CD4-positive, alpha-beta T cell treated with Interleukin-17A for 4 hours (primary cell): ENCODE data around the gene C9orf152.
"Not testable (repeated sequence)": the region's sequence is repeated elsewhere in the genome, so short reads cannot be mapped to it uniquely, and the experiment has no call there.

Experiments used
- DNase-seq: peaks from one replicate; pipeline ENCODE4 v3.0.0-alpha.2; 2020; ENCODE audit warnings: mixed read lengths

Gene C9orf152

DNA sequence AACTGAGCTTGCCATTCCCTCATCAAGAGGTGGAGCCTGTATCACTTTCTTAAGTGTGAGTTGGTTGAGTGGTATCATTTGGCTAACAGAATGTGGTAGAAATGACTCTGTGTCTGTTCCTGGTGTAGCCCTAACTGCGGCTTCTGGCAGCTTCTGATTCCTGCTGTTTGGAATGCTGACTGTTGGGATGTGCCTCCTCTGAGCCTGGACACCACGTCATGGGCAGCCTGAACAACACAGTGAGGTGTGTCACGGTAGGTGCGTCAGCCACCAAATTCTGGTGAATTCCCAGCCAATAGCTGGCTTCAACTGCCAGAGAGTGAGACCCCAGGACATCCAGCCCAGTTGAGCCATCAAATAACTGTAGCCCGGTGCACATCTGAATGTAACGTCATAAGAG is 6.1 kb upstream of the C9orf152 start:
- DNase-seq, result no peak

DNA sequence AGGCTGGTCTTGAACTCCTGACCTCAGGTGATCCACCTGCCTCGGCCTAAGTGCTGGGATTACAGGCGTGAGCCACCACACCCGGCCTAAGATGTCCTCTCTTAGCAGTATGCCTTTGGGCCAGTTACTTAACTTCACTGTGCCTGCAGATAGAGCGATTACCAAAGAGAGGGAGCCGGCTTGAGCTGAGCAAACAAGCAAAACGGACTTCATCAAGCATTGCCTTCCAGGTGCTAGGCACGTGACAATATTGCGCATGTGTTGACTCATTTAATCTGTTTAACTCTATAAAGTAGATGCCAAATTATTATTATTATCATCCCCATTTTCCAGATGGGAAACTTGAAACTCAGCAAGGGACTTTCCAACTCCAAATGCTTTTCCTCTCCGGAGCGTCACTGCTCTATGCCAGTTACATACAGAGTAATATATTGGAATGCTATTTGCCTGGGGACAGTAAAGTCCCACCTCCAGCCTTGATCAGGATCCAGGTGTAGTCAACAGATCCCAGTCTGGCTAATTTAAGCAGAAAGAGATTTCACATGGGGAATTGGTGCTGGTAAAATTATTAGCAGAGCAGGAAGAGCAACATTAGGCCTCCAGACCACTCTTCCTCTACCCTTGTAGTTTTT is 5.6 kb upstream of the C9orf152 start:
- DNase-seq, result no peak

DNA sequence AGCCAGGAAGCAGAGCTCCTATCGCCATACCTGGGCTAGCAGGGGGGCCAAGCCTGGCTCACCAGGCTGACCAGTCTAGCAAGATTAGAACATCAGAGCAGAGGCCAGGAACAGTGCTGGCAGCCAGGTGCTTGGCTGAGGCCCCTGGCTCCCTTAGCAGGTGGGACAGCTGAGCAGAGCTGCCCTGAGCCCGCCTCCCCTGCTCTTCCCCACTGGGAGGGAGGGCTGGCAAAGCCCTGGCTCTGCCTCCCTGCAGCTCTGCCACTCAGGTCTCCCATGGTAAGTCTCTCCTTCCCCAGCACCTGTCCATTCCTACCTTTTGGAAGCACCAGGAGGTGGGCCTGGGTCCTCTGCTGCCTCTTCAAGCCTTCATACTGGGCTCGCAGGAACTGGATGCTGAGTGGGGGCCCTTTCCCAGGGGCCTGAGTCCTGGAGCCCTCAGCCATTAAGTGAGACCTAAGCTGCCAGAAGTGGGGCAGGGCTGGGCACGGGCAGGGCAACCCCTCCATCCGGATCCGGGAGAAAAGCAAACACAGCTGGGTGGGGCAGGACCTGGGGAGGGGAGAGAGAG is 803 bp downstream of the C9orf152 start:
- DNase-seq, result no peak

DNA sequence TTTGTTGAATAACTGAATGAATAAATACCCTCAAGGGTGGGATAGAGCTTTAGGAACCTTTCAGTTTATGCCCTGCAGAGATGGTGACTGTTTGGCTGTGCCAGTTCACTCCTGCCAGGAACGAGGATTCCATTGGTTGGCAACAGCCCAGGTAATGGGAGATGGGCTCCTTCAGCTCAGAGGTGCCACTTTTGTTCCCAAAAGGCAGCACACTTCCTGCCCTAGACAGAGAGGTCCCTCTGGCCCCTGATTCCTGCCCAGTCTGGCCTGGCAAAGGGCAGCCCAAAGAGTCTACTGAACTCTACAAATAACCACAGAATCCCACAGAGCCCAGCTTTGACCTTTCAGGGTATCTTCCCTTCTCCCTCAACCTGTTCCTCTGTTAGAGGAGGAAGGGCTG is 1.6 kb downstream of the C9orf152 start:
- DNase-seq, result no peak

DNA sequence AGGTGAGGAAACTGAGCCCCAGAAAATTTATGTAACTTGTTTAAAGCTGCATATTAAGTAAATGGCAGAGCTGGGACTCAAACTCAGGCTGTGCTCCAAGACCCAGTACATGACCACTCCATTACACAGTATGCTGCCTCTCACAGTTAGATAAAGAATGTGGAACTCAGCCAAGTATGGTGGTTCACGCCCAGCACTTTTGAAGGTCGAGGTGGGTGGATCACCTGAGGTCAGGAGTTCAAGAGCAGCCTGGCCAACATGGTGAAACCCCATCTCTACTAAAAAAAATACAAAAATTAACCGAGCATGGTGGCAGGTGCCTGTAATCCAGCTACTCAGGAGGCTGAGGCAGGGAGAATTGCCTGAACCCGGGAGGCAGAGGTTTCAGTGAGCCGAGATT is 2.3 kb downstream of the C9orf152 start:
- not testable (repeated sequence) for DNase-seq

DNA sequence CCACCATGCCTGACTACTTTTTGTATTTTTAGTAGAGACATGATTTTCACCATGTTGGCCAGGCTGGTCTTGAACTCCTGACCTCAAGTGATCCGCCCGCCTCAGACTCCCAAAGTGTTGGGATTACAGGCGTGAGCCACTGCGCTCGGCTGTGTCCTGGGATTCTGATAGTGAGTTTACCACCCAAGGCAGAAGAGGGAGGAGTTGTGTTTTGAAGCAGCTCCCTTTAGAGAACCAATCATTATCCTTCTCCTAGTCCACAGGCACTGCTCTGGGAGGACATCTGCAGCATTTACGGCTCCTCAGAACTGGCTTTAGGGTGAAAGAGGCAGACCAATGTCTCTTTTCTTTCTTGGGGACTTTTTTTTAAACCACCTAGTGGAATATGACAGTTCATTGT is 5.7 kb downstream of the C9orf152 start:
- DNase-seq, result no peak

DNA sequence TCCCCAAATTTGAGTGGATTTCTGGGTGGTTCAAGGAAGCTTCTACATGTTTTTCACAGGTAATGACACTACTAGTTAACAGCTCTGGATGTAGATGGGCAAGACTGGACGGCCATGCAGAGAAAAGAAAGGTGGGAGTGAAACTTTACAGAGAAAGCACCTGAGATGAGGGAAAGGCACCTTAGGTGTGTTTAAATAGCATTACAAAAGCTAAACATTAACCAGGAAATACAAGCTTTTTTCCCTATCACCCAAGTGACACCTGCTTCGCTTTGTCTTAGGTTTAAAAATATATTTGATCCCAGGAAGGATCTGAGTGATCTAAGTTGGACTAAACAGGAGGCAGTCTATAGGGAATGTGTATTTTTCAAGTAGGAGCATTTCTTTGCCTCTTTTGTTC is 8.3 kb downstream of the C9orf152 start:
- no peak for DNase-seq

DNA sequence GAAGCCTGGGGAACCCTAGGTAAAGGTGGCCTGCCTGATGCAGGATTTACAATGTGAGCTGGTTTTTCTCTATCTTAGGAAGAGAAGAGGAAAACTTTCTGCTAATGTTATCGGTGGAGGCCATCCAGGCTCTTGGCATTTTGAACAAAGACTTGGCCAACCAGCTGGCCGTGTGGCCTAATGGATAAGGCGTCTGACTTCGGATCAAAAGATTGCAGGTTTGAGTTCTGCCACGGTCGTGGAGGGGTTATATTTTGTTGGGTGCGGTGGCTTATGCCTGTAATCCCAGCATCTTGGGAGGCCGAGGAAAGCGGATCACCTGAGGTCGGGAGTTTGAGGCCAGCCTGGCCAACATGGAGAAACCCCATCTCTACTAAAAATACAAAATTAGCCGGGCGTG is 9.6 kb downstream of the C9orf152 start:
- no peak for DNase-seq

DNA sequence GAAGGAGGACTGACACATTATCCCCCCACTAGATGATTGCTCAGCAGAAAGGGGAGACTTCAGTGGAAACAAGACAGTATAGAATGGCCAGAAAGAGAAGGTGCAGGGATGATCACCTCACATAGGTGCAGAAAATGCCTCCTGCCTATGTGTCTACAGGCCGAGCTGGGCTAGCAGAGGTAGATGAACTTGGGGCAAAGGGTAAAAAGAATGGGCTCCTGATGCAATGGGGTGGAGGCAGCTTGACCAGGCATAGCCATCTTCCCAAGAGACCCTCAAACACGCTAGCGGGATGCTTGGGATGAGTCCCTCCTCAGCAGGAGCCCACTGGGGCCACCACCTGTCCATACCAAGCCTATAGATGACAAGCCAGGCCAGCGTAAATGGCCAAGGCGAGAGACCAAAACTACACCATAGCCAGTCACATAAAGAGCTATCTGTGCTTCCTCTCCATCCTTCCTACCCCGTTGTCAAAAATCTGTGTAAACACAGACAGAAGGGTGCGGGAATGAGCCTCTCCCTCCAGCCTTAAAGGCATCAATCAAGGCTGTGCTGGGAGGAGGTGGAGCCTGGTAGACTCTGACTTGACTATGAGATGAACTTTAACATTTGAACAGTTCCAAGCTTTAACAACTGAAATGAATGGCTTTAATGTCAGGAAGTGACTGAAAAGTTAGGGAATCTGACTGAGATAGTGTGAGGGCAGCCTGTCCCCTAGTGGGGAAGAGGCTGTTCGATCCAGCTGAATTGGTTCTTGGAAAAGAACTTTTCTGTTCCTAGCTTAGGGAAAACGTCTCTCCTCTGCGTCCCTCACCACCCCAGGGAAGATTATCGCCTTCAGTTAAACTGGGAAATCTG is 10.4 kb downstream of the C9orf152 start:
- DNase-seq, result no peak

DNA sequence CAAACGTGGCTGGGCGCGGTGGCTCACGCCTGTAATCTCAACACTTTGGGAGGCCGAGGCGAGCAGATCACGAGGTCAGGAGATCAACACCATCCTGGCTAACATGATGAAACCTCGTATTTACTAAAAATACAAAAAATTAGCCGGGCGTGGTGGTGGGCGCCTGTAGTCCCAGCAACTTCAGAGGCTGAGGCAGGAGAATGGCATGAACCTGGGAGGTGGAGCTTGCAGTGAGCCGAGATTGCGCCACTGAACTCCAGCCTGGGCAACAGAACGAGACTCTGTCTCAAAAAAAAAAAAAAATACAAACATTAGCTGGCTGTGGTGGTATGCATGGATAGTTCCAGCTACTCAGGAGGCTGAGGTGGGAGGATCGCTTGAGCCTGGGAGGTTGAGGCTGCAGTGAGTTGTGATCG is 11.9 kb downstream of the C9orf152 start:
- not testable (repeated sequence) for DNase-seq

DNA sequence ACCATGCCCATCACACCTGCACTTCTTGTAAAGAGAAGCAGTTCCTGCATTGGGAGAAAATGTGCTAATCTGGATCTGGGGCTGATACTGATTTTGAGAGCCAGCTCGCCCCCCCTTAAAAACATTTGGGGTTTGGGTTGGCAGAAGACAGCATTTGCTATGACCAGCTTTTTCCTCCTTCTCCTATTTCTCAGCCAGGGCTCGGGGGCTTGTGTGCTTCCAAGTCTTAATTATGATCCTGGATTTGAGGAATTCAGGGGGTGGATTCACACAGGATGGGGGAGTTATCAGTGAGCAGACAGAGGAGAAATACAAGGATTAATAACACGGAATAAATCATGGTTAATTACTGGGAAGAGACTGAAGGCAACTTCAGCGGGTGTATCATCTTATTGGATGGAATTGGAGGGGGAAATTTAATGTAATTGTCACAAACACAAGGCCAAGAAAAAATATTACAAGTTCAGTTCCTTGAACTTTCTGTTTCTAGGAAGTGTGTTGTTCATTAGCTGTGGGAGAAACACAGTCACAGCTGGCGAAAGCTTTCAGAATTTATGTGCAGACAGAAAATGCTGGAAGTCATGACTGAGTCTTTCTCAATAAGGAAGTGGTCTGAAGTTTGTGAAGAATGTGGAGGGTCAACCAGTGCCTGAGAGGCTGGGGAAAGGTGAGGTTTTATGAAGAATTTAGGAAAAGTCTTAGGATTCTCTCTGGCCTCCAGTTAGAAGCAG is 15.3 kb downstream of the C9orf152 start:
- DNase-seq, result no peak

DNA sequence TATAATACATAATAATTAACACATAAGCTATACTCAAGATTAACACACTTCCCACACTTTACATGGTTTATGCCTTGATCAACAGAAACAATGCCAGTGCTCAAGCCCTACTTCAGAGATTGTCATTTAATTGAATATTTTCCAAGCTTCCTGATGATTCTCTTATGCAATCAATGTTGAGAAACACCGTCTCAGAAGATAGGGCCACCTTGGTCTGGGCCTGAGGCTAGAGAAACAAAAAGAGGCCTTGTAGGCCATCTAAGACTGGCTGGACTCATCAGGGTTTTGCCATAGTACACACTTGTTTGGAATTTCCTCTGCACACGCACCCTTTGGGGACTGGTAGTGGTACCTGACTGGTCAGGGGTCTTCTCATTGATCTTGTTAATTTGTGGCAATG is 16.3 kb downstream of the C9orf152 start:
- DNase-seq, result no peak

DNA sequence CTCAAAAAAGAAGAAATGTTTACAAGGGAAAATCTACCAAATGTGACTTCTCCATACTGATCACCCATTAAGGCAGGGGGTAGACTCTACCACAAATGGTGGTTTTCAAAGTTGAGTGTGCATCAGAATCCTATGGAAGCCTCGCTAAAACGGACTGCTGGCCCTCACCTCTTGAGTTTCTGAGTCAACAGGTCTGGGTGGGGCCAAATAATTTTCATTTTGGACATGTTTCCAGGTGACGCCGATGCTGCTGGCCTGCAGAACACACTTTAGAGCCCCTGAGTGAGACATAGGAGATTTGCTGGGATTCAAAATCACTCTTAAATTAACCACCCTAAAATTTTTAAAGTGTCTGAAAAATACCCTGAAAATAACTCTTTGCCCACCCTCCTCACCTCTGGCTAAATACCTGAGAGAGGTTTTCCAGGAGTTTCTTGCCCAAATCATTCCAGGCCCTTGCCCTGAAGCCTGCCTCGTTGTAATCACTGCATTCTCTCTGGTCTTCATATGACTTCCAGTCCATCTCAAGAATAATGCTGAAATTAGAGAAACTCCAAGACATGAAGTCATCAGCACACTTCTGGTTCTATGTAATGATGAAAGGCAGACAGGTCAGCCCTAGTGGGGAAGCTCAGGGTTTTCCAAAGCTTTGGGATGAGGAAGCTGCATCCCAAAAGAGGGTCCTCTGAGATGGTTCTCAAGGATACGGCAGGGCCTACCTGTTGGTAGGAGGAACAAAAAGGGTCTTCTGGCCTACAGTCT is 18.2 kb downstream of the C9orf152 start:
- no peak for DNase-seq

DNA sequence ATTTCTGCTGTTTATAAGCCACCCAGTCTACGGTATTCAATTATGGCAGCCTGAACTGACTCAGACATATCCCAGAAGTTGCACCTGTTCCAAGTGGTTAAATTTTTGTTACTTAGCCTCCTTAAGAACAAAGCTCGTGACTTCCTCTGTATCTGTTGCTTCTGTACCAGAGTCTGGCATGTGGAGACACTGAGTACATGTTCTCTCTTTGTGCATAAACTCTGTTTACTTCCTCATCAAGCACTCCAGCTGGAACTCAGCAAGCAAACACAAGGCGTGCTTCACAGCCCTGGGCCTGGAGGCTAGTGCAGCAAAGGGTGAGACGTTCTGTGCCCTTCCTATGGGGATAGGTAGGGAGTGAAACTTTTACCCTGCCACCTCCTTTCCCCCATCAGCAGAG is 19.0 kb downstream of the C9orf152 start:
- no peak for DNase-seq

DNA sequence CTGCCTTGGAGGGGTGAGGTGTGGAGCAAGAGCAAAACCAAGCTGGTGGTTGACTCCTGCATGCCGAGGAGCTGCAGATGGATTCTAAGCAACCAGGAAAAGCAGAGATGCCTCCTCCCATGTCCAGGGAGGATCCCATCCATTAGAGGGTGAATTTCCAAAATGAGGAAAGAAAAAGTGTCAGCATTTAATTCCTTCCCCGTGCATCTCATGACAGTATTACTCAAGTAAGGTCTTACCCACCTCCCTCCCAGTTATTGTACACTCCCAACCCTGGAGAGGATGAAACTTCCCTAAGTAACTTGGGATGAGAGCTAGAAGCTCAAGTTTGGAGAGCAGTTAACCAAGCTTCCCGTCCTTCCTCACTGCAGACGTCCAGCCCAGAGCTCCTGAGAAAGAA is 19.9 kb downstream of the C9orf152 start:
- DNase-seq, result no peak

DNA sequence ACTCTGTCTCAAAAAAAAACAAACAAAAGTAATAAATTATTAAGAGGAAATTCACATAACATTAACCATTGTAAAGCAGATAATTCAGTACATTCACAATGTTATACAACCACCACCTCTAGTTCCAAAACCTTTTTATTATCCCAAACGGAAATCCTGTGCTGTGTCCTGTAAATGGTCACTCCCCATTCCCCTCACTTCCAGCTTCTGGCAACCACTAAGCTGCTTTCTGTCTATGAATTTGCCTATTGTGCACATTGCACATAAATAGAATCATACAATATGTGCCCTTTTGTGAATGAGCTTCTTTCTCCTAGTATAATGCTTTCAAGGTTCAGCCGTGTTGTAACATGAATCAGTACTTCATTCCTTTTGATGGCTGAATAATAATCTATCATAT is 20.8 kb downstream of the C9orf152 start:
- DNase-seq, result no peak

DNA sequence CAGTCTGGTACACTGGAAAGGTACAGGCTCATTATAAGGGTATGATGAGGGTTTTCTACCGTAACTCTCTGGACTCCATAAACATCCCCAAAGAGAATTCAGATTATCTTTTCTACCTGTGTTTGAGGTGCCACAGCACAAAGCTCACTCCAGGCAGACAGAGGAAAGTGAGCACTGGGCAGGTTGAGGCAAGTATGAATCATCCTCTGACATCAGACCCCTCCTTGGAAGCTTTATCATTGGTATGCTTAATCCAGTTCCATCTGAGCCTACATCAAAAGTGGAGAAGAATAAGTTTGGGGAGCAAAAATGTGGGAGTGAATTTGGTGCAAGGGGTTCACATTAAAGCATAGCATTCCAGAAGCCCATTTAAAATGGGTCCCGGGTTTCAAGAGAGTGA is 21.7 kb downstream of the C9orf152 start:
- DNase-seq, result no peak

DNA sequence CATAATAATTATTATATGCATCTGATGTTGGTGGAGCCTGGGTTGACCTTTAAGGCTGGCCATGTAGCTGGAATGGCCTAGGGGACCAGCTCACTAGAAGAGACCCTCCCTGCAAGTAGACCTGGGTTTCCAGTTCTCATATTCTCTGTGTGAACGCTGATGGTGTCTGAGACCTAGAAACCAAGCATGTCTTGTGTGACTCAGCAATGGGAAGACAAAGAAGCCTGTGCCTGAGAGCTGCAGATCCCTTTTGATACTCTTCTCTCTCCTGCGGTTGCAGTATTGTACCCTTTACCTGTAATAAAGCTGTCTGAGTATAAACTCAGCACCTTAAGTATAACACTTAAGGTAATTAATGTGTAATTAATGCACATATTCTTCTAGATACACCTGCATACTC is 22.2 kb downstream of the C9orf152 start:
- DNase-seq, result no peak

DNA sequence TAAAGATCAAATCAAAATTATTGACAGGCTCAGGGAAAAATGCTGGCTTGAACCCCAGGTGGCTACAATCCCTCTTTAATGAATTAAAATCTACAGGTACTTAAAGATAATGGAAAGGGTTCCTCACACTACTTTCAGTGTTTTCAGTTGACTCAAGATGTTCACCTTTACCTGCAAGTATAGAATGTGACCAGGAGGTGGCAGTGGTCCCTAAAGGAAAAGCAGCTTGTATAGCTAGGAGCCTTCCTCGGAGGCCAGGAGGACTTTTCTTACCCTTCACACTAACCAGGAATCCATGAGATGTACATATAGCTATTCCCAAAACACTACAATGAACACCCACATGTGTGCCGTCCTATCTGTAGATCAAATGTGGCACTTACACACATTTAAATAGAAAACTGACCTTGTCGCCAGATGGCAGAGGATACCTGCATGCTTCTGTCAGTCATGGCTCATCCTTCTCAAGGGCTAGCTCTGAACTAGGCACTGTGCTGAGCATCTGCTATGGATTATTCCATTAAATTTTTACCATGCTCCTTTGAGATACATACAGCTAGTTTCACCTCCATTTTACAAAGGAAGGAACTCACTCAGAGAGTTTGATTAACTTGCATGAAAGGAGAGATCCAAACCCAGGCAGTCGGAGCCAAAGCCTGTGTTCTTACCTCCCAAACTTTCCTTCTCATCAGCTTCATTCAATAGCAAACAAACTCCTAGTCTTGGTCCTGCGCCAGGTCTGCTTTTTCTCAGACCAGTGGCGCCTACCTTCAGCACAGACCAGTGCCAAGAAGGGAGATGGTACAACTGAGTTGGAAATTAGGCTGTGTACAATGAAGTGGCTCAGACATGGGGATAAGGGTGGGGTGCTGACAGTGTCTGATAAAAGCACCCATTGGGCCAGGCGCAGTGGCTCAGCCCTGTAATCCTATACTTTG is 24.5 kb downstream of the C9orf152 start:
- DNase-seq, result peak; percentile 56

DNA sequence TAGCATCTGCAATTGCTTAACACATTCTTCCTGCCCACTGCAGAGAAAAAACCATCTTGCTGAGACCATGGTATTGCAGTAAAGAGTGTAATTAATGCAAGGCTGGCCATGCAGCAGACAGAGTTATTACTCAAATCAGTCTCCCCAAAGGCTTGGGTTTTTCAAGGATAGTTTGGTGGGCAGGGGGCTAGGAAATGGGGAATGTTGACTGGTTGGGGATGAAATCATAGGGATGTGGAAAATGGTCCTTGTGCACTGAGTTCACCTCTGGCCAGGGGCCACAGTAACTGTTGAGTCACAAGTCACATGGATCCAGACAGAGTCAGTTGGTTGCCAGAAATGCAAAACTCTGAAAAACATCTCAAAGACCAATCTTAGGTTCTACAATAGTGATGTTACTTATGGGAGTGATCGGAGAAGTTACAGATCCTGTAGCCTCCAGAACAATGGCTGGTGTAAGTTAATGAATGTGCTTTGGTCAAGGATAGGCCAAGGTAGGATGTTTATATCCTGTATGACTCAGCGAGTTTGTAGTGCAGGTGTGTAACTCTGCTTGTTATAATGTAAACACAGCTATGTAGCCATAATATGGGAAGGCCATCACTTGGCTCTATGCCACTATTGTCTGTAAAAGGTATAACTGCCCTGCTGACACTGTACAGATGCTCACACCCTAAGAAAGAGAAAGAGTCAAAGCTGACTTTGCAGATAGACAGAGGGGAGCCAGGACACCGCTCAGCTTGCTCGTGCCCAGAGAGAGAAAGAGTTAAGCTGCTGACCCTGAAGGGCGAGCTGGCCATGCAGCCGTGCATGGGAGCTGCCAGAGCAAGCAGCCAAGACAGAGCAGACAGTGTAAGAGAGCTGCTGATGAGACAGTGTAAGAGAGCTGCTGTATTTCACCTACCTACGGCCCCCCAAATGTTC is 27.2 kb downstream of the C9orf152 start:
- no peak for DNase-seq
